Endothelial cell of umbilical vein (primary cell): ENCODE results near the gene ACP1. TPM values are rescaled to one million over a fixed set of nuclear protein-coding genes. Genes with fewer than 3 reads are reported as not detected.

Source experiments
- BruUV-seq: library from RNA; stranded (reverse); fragments of 400-500 nt; replicated peaks from 2 replicates; lab custom pipeline; 2021; lab: Mats Ljungman, UMichigan
- CTCF ChIA-PET: fragments of 300-600, 350-600 bp; sonication (Branson Sonifier 250); formaldehyde crosslinking; loops from one replicate; lab custom pipeline; 2021; ENCODE audit warnings: antibody characterized with exemption, inconsistent platforms; lab: Charles Lee
- POLR2A ChIA-PET: fragments of 300-600, 350-600 bp; sonication (Branson Sonifier 250); formaldehyde crosslinking; loops from one replicate; lab custom pipeline; 2021; ENCODE audit warnings: antibody characterized with exemption, inconsistent platforms; lab: Charles Lee
- DNase-seq: peaks from one replicate; pipeline ENCODE4 v3.0.0-alpha.2; 2011; ENCODE audit warnings: low read depth, low spot score
- FAIRE-seq: peaks from 2 replicates; lab custom pipeline; 2011; peaks lifted over from hg19 to GRCh38; lab: Jason Lieb, UNC
- H2AFZ ChIP-seq: 2 replicates; pipeline ENCODE4 v1.6.0; 2012; ENCODE audit warnings: low read depth, low read length, control low read depth, inconsistent platforms
- H3K27ac ChIP-seq: 2 replicates; pipeline ENCODE4 v1.5.1; 2011; ENCODE audit warnings: low read depth, mild to moderate bottlenecking, control low read depth, low read length, moderate library complexity; ENCODE audit not compliant: insufficient read depth
- H3K27me3 ChIP-seq, 2 experiments: 2 replicates each; pipeline versions ENCODE4 v1.6.0 to v1.6.1; 2011; ENCODE audit warnings: low read length in 2 of 2, mixed read lengths in 1 of 2; ENCODE audit not compliant: control insufficient read depth in 2 of 2, insufficient read depth in 2 of 2
- H3K36me3 ChIP-seq, 2 experiments: 2 replicates in 1 of 2; 3 replicates in 1 of 2; pipeline ENCODE4 v1.5.1; 2011; ENCODE audit warnings: low read length in 2 of 2, mild to moderate bottlenecking in 1 of 2, moderate library complexity in 1 of 2; ENCODE audit not compliant: control insufficient read depth in 2 of 2, insufficient read depth in 2 of 2; ENCODE audit errors: extremely low read depth in 1 of 2
- H3K4me1 ChIP-seq: 3 replicates; pipeline ENCODE4 v1.5.1; 2011; ENCODE audit warnings: mild to moderate bottlenecking, low read length; ENCODE audit not compliant: control insufficient read depth, insufficient read depth; ENCODE audit errors: extremely low read depth
- H3K4me2 ChIP-seq: 2 replicates; pipeline ENCODE4 v1.6.1; 2011; ENCODE audit warnings: low read length, control low read depth, mixed read lengths; ENCODE audit not compliant: insufficient read depth
- H3K4me3 ChIP-seq, 3 experiments: fragments of 200-600 bp in 1 of 3; sonication (generic), shearing (Covaris generic) in 1 of 3; replicated peaks in 1 of 3; 2 replicates each; pipeline ENCODE4 v1.5.1; 2011 to 2016; ENCODE audit warnings: control low read depth in 3 of 3, low read length in 3 of 3, mild to moderate bottlenecking in 2 of 3, inconsistent platforms in 1 of 3, low read depth in 1 of 3, moderate library complexity in 1 of 3; ENCODE audit not compliant: insufficient read depth in 1 of 3
- H3K79me2 ChIP-seq: 2 replicates; pipeline ENCODE4 v1.6.0; 2012; ENCODE audit warnings: low read length, inconsistent platforms; ENCODE audit not compliant: control insufficient read depth, insufficient read depth
- H3K9ac ChIP-seq: replicated peaks from 2 replicates; pipeline ENCODE3; 2011; ENCODE audit warnings: low read length, control low read depth; ENCODE audit not compliant: insufficient read depth; ENCODE audit errors: extremely low read depth
- H3K9me1 ChIP-seq: replicated peaks from 3 replicates; pipeline ENCODE4 v1.6.0; 2011; ENCODE audit warnings: mild to moderate bottlenecking, low read length; ENCODE audit not compliant: control insufficient read depth, insufficient read depth; ENCODE audit errors: extremely low read depth
- H3K9me3 ChIP-seq: replicated peaks from 2 replicates; pipeline ENCODE4 v1.5.1; 2012; ENCODE audit warnings: low read length, inconsistent platforms; ENCODE audit not compliant: control insufficient read depth, insufficient read depth
- H4K20me1 ChIP-seq: replicated peaks from 2 replicates; pipeline ENCODE3; 2011; ENCODE audit warnings: mild to moderate bottlenecking, low read length; ENCODE audit not compliant: control insufficient read depth, insufficient read depth; ENCODE audit errors: extremely low read depth
- EZH2 ChIP-seq: IDR thresholded peaks from 2 replicates; pipeline ENCODE4 v1.6.1; 2012; ENCODE audit warnings: borderline replicate concordance, low read depth, mild to moderate bottlenecking, moderate library complexity, low read length, inconsistent platforms; ENCODE audit not compliant: severe bottlenecking
- FOS ChIP-seq: IDR thresholded peaks from 2 replicates; pipeline ENCODE4 v1.6.1; 2011; ENCODE audit warnings: mild to moderate bottlenecking, low read length, moderate library complexity, borderline replicate concordance; ENCODE audit not compliant: insufficient read depth
- GATA2 ChIP-seq: IDR thresholded peaks from 2 replicates; pipeline ENCODE4 v1.7.0; 2011; ENCODE audit warnings: low read depth, mild to moderate bottlenecking, moderate library complexity, mixed read lengths, low read length; ENCODE audit not compliant: insufficient read length, insufficient read depth
- JUN ChIP-seq: IDR thresholded peaks from 2 replicates; pipeline ENCODE4 v1.6.1; 2011; ENCODE audit warnings: borderline replicate concordance, low read depth; ENCODE audit not compliant: insufficient read length, insufficient read depth
- MYC ChIP-seq: IDR thresholded peaks from one replicate; pipeline ENCODE4 v1.6.1; 2011; ENCODE audit warnings: mild to moderate bottlenecking, low read depth, low read length
- POLR2A ChIP-seq: IDR thresholded peaks from 2 replicates; pipeline ENCODE4 v1.6.1; 2012; ENCODE audit warnings: low read depth, mild to moderate bottlenecking, control low read depth, low read length
- POLR2AphosphoS5 ChIP-seq: IDR thresholded peaks from 2 replicates; pipeline ENCODE4 v1.6.1; 2012; ENCODE audit warnings: low read depth, mild to moderate bottlenecking, control low read depth, low read length, moderate library complexity; ENCODE audit not compliant: insufficient read depth
- dilution Hi-C: fragments of 300-500 bp; cut with MboI; formaldehyde crosslinking; loops from one replicate; pipeline ENCODE4 v1.15.0; 2019; ENCODE audit warnings: low sequenced_read_pairs; ENCODE audit not compliant: extremely low pct_ligation_motif_present
- intact Hi-C: fragments of 100-400 bp; cut with micrococcal nuclease; formaldehyde crosslinking; loops from one replicate; pipeline ENCODE4 v1.10.0; 2022
- polyA plus RNA-seq, 4 experiments: library from polyadenylated mRNA; depleted of rRNA in 3 of 4; stranded (reverse) in 3 of 4; unstranded in 1 of 4; fragments of >200 nt; gene quantifications; 2 replicates each; pipeline versions ENCODE4 v1.2.1 to v1.2.3, GENCODE V29; 2011 to 2012; ENCODE audit warnings: missing spikeins in 1 of 4
- total RNA-seq: library from RNA; stranded (reverse); gene quantifications from 2 replicates; pipeline ENCODE4 v1.2.3, GENCODE V29; 2021
- TF ChIP-seq, protein P1 (sequence below), 2 donors: IDR thresholded peaks; 1 replicate in 1 of 2; 2 replicates in 1 of 2; pipeline ENCODE4 v1.5.1; 2011; ENCODE audit warnings: low read length in 2 of 2, mild to moderate bottlenecking in 2 of 2, moderate library complexity in 2 of 2, control low read depth in 1 of 2, inconsistent platforms in 1 of 2, low read depth in 1 of 2; ENCODE audit not compliant: insufficient read depth in 1 of 2; ENCODE audit errors: extremely low read depth in 1 of 2
- TF ChIP-seq, protein P2 (sequence below): IDR thresholded peaks from 2 replicates; pipeline ENCODE4 v1.6.1; 2011; ENCODE audit not compliant: insufficient read depth, insufficient read length

Gene ACP1
- total and polyA plus RNA-seq, 2 donors (not counting 3 experiments of a cell fraction or from before 2014, with no cell fraction given): 63.4 to 80.2 TPM

DNA sequence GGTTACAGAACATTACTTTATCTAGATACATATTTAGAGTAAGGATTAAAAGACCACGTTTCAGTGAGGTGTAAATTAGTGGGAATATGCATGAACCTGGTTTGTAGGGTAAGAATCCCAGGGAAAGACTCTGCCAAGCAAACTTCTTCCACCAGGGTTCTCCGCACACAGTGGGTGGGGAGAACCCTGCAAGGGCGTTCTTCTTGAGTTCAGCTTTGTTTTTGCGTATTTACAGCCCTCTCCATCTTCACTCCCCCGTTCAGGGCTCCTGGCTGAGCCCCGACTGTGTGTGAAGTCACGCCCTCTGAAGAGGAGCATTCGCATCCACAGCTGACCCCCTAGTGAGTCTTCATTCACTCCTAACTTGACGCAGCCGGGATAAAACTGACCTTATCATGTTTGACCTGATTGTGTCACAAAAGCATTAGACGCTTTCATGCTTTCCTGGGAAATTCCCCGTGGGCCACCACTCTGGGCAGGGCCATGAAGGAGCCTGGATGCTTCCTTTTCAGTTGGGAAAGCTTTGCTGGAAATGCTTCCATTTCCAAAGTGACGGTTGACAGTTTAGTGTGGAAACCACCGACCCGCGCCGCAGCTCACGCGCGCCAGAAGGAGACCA, 22.1 kb downstream of the ACP1 start:
- Histone ChIP-seq H3K9me1 (no peaks in the 10 kb centered on the region), H3K27me3 (peaks cover 13 to 37% of the 10 kb centered on the region in 2 experiments), H3K9ac (no peak overlapping the region), H3K9me3 (no peaks in the 10 kb centered on the region), H3K79me2 (no peaks in the 10 kb centered on the region), H2AFZ (no peak overlapping the region), H3K4me3 (no peak overlapping the region), H3K4me1 (peaks cover 3% of the 10 kb centered on the region), H4K20me1 (no peaks in the 10 kb centered on the region), H3K27ac (no peak overlapping the region), H3K4me2 (peak overlapping the region; percentile 6), H3K36me3 (peaks cover 0 to under 1% of the 10 kb centered on the region in 2 experiments)
- no peak for TF ChIP-seq JUN
- peak; percentile 67 for TF ChIP-seq EZH2
- ChIA-PET CTCF (interaction anchor here (1.2 kb wide), 1 partner anchor 380 kb away, joined by 3 read pairs; no protein-coding TSS in a partner anchor), POLR2A (no interaction called here)
- intact Hi-C loops (no loop called here), dilution Hi-C loops (no loop called here)
- BruUV-seq: no TSS peak
- FAIRE-seq (no peak), DNase-seq (peak; percentile 16)

- H3K9ac ChIP-seq: no peak overlapping the region
- no peak overlapping the region for H3K27ac ChIP-seq
- ChIA-PET CTCF (interaction anchor here (1.3 kb wide), 1 partner anchor 41 kb away, joined by 7 read pairs; no protein-coding TSS in a partner anchor), POLR2A (no interaction called here)
- TF ChIP-seq FOS (no peak), GATA2 (no peak), EZH2 (no peak), JUN (no peak), MYC (no peak), POLR2A (no peak), POLR2AphosphoS5 (no peak)
- TF ChIP-seq, protein P1, sequence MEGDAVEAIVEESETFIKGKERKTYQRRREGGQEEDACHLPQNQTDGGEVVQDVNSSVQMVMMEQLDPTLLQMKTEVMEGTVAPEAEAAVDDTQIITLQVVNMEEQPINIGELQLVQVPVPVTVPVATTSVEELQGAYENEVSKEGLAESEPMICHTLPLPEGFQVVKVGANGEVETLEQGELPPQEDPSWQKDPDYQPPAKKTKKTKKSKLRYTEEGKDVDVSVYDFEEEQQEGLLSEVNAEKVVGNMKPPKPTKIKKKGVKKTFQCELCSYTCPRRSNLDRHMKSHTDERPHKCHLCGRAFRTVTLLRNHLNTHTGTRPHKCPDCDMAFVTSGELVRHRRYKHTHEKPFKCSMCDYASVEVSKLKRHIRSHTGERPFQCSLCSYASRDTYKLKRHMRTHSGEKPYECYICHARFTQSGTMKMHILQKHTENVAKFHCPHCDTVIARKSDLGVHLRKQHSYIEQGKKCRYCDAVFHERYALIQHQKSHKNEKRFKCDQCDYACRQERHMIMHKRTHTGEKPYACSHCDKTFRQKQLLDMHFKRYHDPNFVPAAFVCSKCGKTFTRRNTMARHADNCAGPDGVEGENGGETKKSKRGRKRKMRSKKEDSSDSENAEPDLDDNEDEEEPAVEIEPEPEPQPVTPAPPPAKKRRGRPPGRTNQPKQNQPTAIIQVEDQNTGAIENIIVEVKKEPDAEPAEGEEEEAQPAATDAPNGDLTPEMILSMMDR (IDR thresholded peaks at IDR 0.05; ENCODE audit: extremely low read depth in 1 of 2, insufficient read depth in 1 of 2, low read depth in 1 of 2, low read length in 2 of 2): no peak
- TF ChIP-seq, protein P2, sequence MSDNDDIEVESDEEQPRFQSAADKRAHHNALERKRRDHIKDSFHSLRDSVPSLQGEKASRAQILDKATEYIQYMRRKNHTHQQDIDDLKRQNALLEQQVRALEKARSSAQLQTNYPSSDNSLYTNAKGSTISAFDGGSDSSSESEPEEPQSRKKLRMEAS: no peak
- BruUV-seq: no TSS peak
- H3K36me3 ChIP-seq: no peaks in the 10 kb centered on the region
- peak overlapping the region; percentile 6 for H3K4me2 ChIP-seq
- intact Hi-C loops: no loop called here
- no peaks in the 10 kb centered on the region for H3K9me3 ChIP-seq
- no peaks in the 10 kb centered on the region for H3K9me1 ChIP-seq
- no peak overlapping the region for H3K4me3 ChIP-seq
- DNase-seq (peak; percentile 10), FAIRE-seq (no peak)
- no peak overlapping the region for H2AFZ ChIP-seq
- no peaks in the 10 kb centered on the region for H3K79me2 ChIP-seq
- dilution Hi-C loops: no loop called here
- H4K20me1 ChIP-seq: no peaks in the 10 kb centered on the region
- peaks cover 14 to 37% of the 10 kb centered on the region in 2 experiments for H3K27me3 ChIP-seq
- peaks cover 3% of the 10 kb centered on the region for H3K4me1 ChIP-seq
These were observed 22.7 kb downstream of the ACP1 start for GRCh38 chr2:287471-287885.
